Activated T-helper 2 cell treated with anti-CD3 and anti-CD28 coated beads, Interferon-gamma antibody, Interleukin-2, Interleukin-4, amounts not matched to agents 10 μg/mL and 5 μg/mL and 100 μg/mL, durations not matched to agents 14 hours and 24 hours and 36 hours (primary cell): Measurements from ENCODE around the gene MPL. TPM values are rescaled to one million over a fixed set of nuclear protein-coding genes. Genes with fewer than 3 reads are reported as not detected.

Experiments used
- DNase-seq: peaks from one replicate; pipeline ENCODE4 v3.0.0; 2021; ENCODE audit warnings: low spot score
- H3K27ac Mint-ChIP-seq: one replicate; pipeline ENCODE4 v1.8.0; 2021; ENCODE audit warnings: mixed read lengths
- H3K27me3 Mint-ChIP-seq: one replicate; pipeline ENCODE4 v1.8.0; 2021; ENCODE audit warnings: low read depth, mixed read lengths
- H3K36me3 Mint-ChIP-seq: one replicate; pipeline ENCODE4 v1.8.0; 2021; ENCODE audit warnings: low read depth, mixed read lengths
- H3K4me1 Mint-ChIP-seq: one replicate; pipeline ENCODE4 v1.8.0; 2021; ENCODE audit warnings: low read depth, mixed read lengths
- H3K4me3 Mint-ChIP-seq: one replicate; pipeline ENCODE4 v1.8.0; 2021; ENCODE audit warnings: low read depth, mild to moderate bottlenecking, moderate library complexity, mixed read lengths
- H3K9me3 Mint-ChIP-seq: one replicate; pipeline ENCODE4 v1.8.0; 2021; ENCODE audit warnings: mixed read lengths
- intact Hi-C: fragments of 100-400 bp; cut with micrococcal nuclease; formaldehyde crosslinking; loops from one replicate; pipeline ENCODE4 v1.15.1; 2023
- total RNA-seq: library from RNA; stranded (reverse); gene quantifications from 2 replicates; pipeline ENCODE4 v1.2.3, GENCODE V29; 2022

The MPL gene
- not detected in 2 replicates for total RNA-seq

GRCh38 chr1:43337588-43337987 lies at the start of gene MPL:
TSS of gene MPL (plus strand) at chr1:43337818. CDS start at chr1:43337849, 31 bp downstream.
- Mint-ChIP-seq H3K27ac (no peak within 1 kb of the TSS), H3K4me3 (no peak within 1 kb of the TSS), H3K36me3 (no peaks in the 10 kb centered on the region), H3K4me1 (no peaks in the 10 kb centered on the region), H3K27me3 (no peaks in the 10 kb centered on the region), H3K9me3 (no peaks in the 10 kb centered on the region)
- intact Hi-C loops, result no loop called here
- DNase-seq, result no peak

GRCh38 chr1:43288058-43288784 lies 49.4 kb upstream of the MPL start:
- intact Hi-C loops, result no loop called here
- Mint-ChIP-seq H3K4me3 (no peak overlapping the region), H3K4me1 (no peaks in the 10 kb centered on the region), H3K36me3 (no peaks in the 10 kb centered on the region), H3K9me3 (no peaks in the 10 kb centered on the region), H3K27ac (no peak overlapping the region), H3K27me3 (peaks cover 9% of the 10 kb centered on the region)
- no peak for DNase-seq

- Mint-ChIP-seq H3K4me1 (no peaks in the 10 kb centered on the region), H3K9me3 (no peaks in the 10 kb centered on the region), H3K36me3 (no peaks in the 10 kb centered on the region), H3K27me3 (peaks cover 9% of the 10 kb centered on the region), H3K4me3 (no peak overlapping the region), H3K27ac (no peak overlapping the region)
- no peak for DNase-seq
- intact Hi-C loops, result no loop called here
Measured at GRCh38 chr1:43288785-43289706, 48.6 kb upstream of the MPL start.

DNA sequence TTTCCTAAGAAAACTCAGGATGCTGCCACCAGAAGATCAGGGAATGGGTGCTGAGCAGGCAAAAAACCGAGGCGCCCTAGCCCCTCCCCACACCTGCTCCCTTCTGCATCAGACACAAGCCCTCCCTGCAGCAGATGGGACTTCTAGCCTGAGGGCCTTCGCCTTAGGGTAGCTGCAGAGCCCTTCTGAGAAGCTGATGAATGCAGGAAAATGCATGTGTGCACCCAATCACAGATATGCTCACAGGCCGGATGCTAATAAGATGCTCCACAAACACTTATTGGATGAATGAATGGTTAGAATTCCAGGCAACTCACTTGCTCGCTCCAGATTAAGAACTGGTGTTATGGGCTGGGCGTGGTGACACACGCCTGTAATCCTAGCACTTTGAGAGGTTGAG lies 45.4 kb upstream of the MPL start:
- H3K27me3 Mint-ChIP-seq, result peaks cover 8% of the 10 kb centered on the region
- H3K4me3 Mint-ChIP-seq, result no peak overlapping the region
- no peaks in the 10 kb centered on the region for H3K36me3 Mint-ChIP-seq
- H3K27ac Mint-ChIP-seq, result no peak overlapping the region
- H3K9me3 Mint-ChIP-seq, result no peaks in the 10 kb centered on the region
- H3K4me1 Mint-ChIP-seq, result peaks cover 22% of the 10 kb centered on the region
- intact Hi-C loops, result no loop called here
- no peak for DNase-seq

GRCh38 chr1:43292679-43293078 lies 44.9 kb upstream of the MPL start:
- Mint-ChIP-seq H3K27me3 (peaks cover 5% of the 10 kb centered on the region), H3K4me1 (peaks cover 22% of the 10 kb centered on the region), H3K36me3 (no peaks in the 10 kb centered on the region), H3K27ac (peak overlapping the region; percentile 16), H3K4me3 (no peak overlapping the region), H3K9me3 (no peaks in the 10 kb centered on the region)
- DNase-seq, result no peak
- intact Hi-C loops, result no loop called here

GRCh38 chr1:43293176-43293575 lies 44.4 kb upstream of the MPL start:
- Mint-ChIP-seq H3K4me1 (peaks cover 22% of the 10 kb centered on the region), H3K4me3 (no peak overlapping the region), H3K27ac (peak overlapping the region; percentile 16), H3K27me3 (peaks cover 2% of the 10 kb centered on the region), H3K9me3 (no peaks in the 10 kb centered on the region), H3K36me3 (no peaks in the 10 kb centered on the region)
- DNase-seq, result no peak
- intact Hi-C loops, result no loop called here

- no peaks in the 10 kb centered on the region for H3K9me3 Mint-ChIP-seq
- H3K27me3 Mint-ChIP-seq, result no peaks in the 10 kb centered on the region
- DNase-seq, result no peak
- intact Hi-C loops, result loop anchor here (2.0 kb wide), 1 partner anchor 37 kb away; no protein-coding TSS in a partner anchor
- peaks cover 22% of the 10 kb centered on the region for H3K4me1 Mint-ChIP-seq
- H3K36me3 Mint-ChIP-seq, result no peaks in the 10 kb centered on the region
- no peak overlapping the region for H3K4me3 Mint-ChIP-seq
- H3K27ac Mint-ChIP-seq, result peak overlapping the region; percentile 53
Measured at GRCh38 chr1:43293896-43294760, 43.5 kb upstream of the MPL start.

GRCh38 chr1:43294761-43295160 lies 42.9 kb upstream of the MPL start:
- H3K27me3 Mint-ChIP-seq, result no peaks in the 10 kb centered on the region
- H3K4me3 Mint-ChIP-seq, result no peak overlapping the region
- H3K27ac Mint-ChIP-seq, result peak overlapping the region; percentile 53
- H3K9me3 Mint-ChIP-seq, result no peaks in the 10 kb centered on the region
- intact Hi-C loops, result loop anchor here (2.0 to 5.0 kb wide), 2 partner anchors 36 to 53 kb away; no protein-coding TSS in a partner anchor
- H3K36me3 Mint-ChIP-seq, result no peaks in the 10 kb centered on the region
- peaks cover 22% of the 10 kb centered on the region for H3K4me1 Mint-ChIP-seq
- no peak for DNase-seq

DNA sequence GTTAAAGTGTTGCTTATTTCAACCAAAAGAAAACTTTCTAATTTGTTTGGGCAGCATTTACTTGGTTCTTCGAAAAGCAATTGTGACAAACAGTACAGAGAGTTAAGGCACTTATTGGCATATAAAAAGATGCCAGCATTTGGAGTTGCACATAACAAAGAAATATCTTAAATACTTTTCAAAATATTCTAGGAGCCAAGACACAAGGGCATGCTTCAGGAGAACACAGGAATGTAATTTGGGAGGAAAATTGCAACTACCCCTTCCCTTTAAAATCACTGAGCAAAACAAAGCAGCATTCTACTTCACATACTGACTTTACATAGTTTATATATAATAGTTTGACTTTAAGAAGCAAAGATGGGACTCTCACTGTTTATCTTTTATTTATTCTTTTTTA lies 41.4 kb upstream of the MPL start:
- H3K27me3 Mint-ChIP-seq, result no peaks in the 10 kb centered on the region
- DNase-seq, result no peak
- no peak overlapping the region for H3K4me3 Mint-ChIP-seq
- intact Hi-C loops, result loop anchor here (5.0 kb wide), 1 partner anchor 51 kb away; no protein-coding TSS in a partner anchor
- H3K27ac Mint-ChIP-seq, result peak overlapping the region; percentile 97
- no peaks in the 10 kb centered on the region for H3K9me3 Mint-ChIP-seq
- H3K4me1 Mint-ChIP-seq, result peaks cover 22% of the 10 kb centered on the region
- no peaks in the 10 kb centered on the region for H3K36me3 Mint-ChIP-seq

GRCh38 chr1:43298055-43298454 lies 39.6 kb upstream of the MPL start:
- H3K4me3 Mint-ChIP-seq, result no peak overlapping the region
- H3K9me3 Mint-ChIP-seq, result no peaks in the 10 kb centered on the region
- H3K36me3 Mint-ChIP-seq, result no peaks in the 10 kb centered on the region
- H3K27me3 Mint-ChIP-seq, result no peaks in the 10 kb centered on the region
- intact Hi-C loops, result loop anchor here (5.0 kb wide), 1 partner anchor 49 kb away; no protein-coding TSS in a partner anchor
- H3K27ac Mint-ChIP-seq, result no peak overlapping the region
- H3K4me1 Mint-ChIP-seq, result peaks cover 24% of the 10 kb centered on the region
- no peak for DNase-seq

GRCh38 chr1:43299101-43299500 lies 38.5 kb upstream of the MPL start:
- Mint-ChIP-seq H3K9me3 (no peaks in the 10 kb centered on the region), H3K27ac (no peak overlapping the region), H3K36me3 (no peaks in the 10 kb centered on the region), H3K4me1 (peaks cover 25% of the 10 kb centered on the region), H3K4me3 (no peak overlapping the region), H3K27me3 (no peaks in the 10 kb centered on the region)
- DNase-seq, result no peak
- intact Hi-C loops, result loop anchor here (5.0 kb wide), 1 partner anchor 48 kb away; no protein-coding TSS in a partner anchor

DNA sequence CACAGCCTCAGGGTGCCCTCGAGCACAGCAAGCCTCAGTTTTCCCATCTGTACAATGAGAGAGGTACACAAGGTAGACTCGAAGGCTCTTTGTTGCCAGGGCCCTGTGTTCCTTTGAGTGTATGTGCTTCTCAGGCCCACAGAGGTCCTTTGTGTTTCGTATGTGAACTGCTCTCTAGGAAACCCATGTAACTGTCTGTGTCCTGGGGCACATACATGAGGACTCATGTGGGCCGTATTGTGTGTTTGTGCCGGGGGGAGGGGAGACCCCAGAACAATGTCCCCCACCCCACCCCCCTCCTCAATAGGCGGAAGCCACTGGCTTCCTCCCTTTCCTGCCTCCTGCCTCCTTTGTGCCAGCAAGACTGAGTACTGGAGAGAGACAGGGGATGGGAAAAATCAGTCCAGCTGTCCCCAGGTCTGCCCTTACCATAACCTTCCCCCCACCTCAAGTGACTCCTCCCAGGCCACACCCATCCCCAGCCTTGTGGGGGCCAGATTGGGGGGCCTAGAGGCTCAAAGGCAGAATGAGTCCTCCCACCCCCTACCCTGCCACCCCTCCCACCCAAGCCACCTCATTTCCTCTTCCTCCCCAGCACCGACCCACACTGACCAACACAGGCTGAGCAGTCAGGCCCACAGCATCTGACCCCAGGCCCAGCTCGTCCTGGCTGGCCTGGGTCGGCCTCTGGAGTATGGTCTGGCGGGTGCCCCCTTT lies 37.1 kb upstream of the MPL start, which contains the start of gene TIE1:
TSS of gene TIE1 (plus strand) at position 605 of the 717 bp plus-strand sequence. CDS start at position 695, 90 bp downstream.
- Mint-ChIP-seq H3K4me1 (peaks cover 16% of the 10 kb centered on the region), H3K4me3 (no peak within 1 kb of the TSS), H3K27ac (no peak within 1 kb of the TSS), H3K9me3 (no peaks in the 10 kb centered on the region), H3K36me3 (no peaks in the 10 kb centered on the region), H3K27me3 (no peaks in the 10 kb centered on the region)
- DNase-seq, result no peak
- intact Hi-C loops, result no loop called here
